ENCODE measurements around the gene FIBP. TPM values are rescaled to one million over a fixed set of nuclear protein-coding genes. Genes with fewer than 3 reads are reported as not detected.

Gene FIBP
- total and polyA plus RNA-seq, 3 donors from 2014 or later, result 131 to 149 (median 144) TPM

GRCh38 chr11:65869643-65870306 lies 18.5 kb downstream of the FIBP start:
- Histone ChIP-seq H3K27ac (no peak overlapping the region), H3K36me3 (ENCODE audit: low read depth, missing control alignments) (no peaks in the 10 kb centered on the region), H3K4me1 (peaks cover 14% of the 10 kb centered on the region), H3K9me3 (no peaks in the 10 kb centered on the region), H3K4me3 (no peak overlapping the region), H3K27me3 (no peaks in the 10 kb centered on the region)
- WGBS, 2 donors, result 81 to 87% methylated on average over 22 of the region's 24 CpGs
- DNase-seq, result no peak
- intact Hi-C loops (cut with DNase I; ENCODE audit: low total_unique reads), result no loop called here
- no peak for TF ChIP-seq CTCF (IDR thresholded peaks at IDR 0.05)
- no peak for TF ChIP-seq POLR2A (IDR thresholded peaks at IDR 0.05)

- no peaks in the 10 kb centered on the region for H3K36me3 ChIP-seq (ENCODE audit: low read depth, missing control alignments)
- H3K27ac ChIP-seq, result no peak overlapping the region
- intact Hi-C loops (cut with DNase I; ENCODE audit: low total_unique reads), result no loop called here
- H3K4me1 ChIP-seq, result peaks cover 14% of the 10 kb centered on the region
- no peak overlapping the region for H3K4me3 ChIP-seq
- H3K27me3 ChIP-seq, result no peaks in the 10 kb centered on the region
- DNase-seq, result no peak
- 91 to 96% methylated on average over 3 of the region's 3 CpGs for WGBS, 2 donors
- TF ChIP-seq CTCF (IDR thresholded peaks at IDR 0.05) (no peak), POLR2A (IDR thresholded peaks at IDR 0.05) (no peak)
- H3K9me3 ChIP-seq, result no peaks in the 10 kb centered on the region
Measured at GRCh38 chr11:65868907-65869306, 19.4 kb downstream of the FIBP start.

- no peaks in the 10 kb centered on the region for H3K36me3 ChIP-seq (ENCODE audit: low read depth, missing control alignments)
- H3K4me1 ChIP-seq, result peaks cover 11% of the 10 kb centered on the region
- no peak overlapping the region for H3K27ac ChIP-seq
- intact Hi-C loops (cut with DNase I; ENCODE audit: low total_unique reads), result no loop called here
- DNase-seq, result peak; percentile 47
- no peaks in the 10 kb centered on the region for H3K9me3 ChIP-seq
- 83 to 87% methylated on average over 9 to 19 of the region's 19 CpGs for WGBS, 2 donors
- H3K4me3 ChIP-seq, result no peak overlapping the region
- no peaks in the 10 kb centered on the region for H3K27me3 ChIP-seq
- TF ChIP-seq CTCF (IDR thresholded peaks at IDR 0.05) (no peak), POLR2A (IDR thresholded peaks at IDR 0.05) (no peak)
Measured at GRCh38 chr11:65868076-65868667, 20.1 kb downstream of the FIBP start.

GRCh38 chr11:65867284-65868071 lies 20.8 kb downstream of the FIBP start:
- no peak for DNase-seq
- no peaks in the 10 kb centered on the region for H3K36me3 ChIP-seq (ENCODE audit: low read depth, missing control alignments)
- H3K27me3 ChIP-seq, result no peaks in the 10 kb centered on the region
- 44 to 48% methylated on average over 19 to 29 of the region's 29 CpGs for WGBS, 2 donors
- no peaks in the 10 kb centered on the region for H3K9me3 ChIP-seq
- H3K27ac ChIP-seq, result no peak overlapping the region
- H3K4me3 ChIP-seq, result no peak overlapping the region
- TF ChIP-seq CTCF (IDR thresholded peaks at IDR 0.05) (no peak), POLR2A (IDR thresholded peaks at IDR 0.05) (no peak)
- intact Hi-C loops (cut with DNase I; ENCODE audit: low total_unique reads), result no loop called here
- peaks cover 11% of the 10 kb centered on the region for H3K4me1 ChIP-seq
